NCI-H2196 treated with DMSO at 0.1 percent for 48 hours (cell line): Measurements from ENCODE around the gene DNAL4.

Source experiments
- DNase-seq: peaks from one replicate; lab custom pipeline; 2025; ENCODE audit not compliant: unreplicated experiment; lab: John Stamatoyannopoulos, UW

The DNAL4 gene

GRCh38 chr22:38741576-38741975, 52.4 kb downstream of the DNAL4 start:
- no peak for DNase-seq

- no peak for DNase-seq
Measured at GRCh38 chr22:38741166-38741565, 52.8 kb downstream of the DNAL4 start.

- DNase-seq: no peak
Measured at GRCh38 chr22:38740754-38741153, 53.2 kb downstream of the DNAL4 start.

GRCh38 chr22:38740116-38740723, 53.7 kb downstream of the DNAL4 start:
- no peak for DNase-seq

DNA sequence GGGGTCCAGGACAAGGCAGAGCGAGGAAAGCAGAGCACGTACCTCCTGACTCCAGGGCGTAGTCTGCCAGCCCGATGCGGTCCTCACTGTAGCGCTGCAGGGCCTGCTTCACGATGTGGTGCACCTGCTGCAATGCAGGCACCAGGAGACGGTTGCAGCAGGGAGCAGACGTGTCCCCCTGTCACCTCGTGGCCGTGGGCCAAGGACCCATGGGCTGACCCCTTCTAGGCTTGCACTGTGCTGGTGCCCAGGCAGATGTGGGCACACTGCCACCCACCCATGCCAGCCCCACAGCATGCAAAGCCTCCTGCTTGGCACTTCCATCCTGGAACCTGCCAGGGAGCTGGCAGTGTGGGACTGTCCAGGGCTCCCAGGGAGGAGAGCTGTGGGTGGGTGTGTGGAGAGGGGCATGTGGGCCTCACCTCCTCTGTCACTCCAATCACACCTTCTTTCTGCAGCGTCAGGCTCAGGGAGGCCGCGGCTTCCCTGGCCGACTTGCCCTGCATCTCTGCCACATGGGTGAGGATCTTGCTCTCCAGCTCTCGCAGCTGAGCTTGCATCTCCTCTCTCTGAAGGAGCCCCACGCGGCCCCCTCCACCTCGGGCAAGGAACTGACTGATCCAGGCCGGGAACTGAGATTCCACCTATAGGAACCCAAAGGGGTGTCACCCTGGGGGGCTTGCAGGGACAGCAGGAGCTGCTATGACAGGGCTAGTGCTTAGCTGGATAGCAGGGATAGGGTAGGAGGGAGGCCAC, 54.5 kb downstream of the DNAL4 start:
- DNase-seq: no peak

GRCh38 chr22:38738475-38739070, 55.4 kb downstream of the DNAL4 start:
- DNase-seq: no peak

GRCh38 chr22:38737302-38738060, 56.5 kb downstream of the DNAL4 start:
- no peak for DNase-seq

GRCh38 chr22:38736257-38736570, 57.7 kb downstream of the DNAL4 start:
- no peak for DNase-seq

GRCh38 chr22:38735465-38736256, 58.3 kb downstream of the DNAL4 start:
- DNase-seq: peak; percentile 5

- no peak for DNase-seq
Measured at GRCh38 chr22:38735126-38735464, 58.8 kb downstream of the DNAL4 start.

DNA sequence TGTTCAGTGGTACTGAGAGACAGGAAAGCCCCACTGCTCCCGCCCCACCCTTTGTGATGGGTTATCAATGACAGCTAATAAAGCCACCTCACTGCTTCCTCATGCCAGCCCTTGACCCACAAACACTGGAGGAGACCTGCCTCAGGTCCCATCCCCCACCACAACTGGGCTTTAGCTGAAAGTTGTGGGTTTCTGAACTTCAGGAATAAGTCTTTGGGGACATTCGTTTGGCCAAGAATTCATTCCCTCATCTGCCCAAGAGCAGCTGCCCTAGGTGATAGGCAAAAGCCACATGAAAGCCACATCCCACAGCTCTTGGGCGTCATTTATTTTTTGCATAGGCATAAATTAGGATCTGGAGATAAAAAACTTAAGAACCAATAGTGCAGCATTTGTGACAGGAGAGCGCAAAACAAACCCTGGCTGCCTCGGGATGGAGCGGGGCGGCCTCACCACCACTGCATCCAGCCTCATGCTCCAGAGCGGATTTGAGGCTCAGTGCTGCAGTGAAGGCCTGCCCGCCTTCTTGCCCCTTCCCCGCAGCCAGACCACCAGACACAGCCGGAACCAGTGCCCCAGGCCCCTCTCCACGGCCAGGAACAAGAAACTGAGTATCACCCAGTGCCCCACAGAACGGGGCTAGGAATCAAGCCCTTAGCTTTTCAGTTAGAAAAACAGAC, 59.4 kb downstream of the DNAL4 start:
- no peak for DNase-seq

GRCh38 chr22:38733724-38734381, 60.1 kb downstream of the DNAL4 start:
- DNase-seq: peak; percentile 61

GRCh38 chr22:38733329-38733723, 60.6 kb downstream of the DNAL4 start:
- DNase-seq: no peak

DNA sequence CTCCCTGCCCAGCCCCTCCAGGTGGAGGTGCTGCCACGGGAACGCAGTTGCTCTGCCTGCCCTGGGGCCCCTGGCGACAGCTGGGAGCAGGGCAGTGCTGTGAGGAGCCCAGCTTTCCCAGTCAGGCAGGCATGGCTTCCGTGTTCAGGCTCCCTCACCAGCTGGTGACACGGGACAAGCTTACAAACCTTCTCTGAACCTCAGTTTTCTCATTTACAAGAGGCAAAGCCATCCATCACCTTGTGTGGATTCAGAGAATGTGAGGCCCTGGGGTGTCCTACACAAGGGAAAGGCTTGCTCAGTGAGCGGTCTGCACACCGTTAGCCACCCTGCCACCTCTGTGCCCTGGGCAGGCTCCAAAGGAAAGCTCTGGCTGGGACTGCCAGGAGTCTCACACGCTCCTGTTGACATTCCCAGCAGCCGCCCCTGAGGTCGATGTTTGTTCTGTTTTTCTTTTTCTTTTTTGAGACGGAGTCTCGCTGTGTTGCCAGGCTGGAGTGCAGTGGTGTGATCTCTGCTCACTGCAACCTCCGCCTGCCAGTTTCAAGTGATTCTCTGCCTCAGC, 61.6 kb downstream of the DNAL4 start:
- no peak for DNase-seq

GRCh38 chr22:38731703-38732161, 62.2 kb downstream of the DNAL4 start:
- DNase-seq: no peak

DNA sequence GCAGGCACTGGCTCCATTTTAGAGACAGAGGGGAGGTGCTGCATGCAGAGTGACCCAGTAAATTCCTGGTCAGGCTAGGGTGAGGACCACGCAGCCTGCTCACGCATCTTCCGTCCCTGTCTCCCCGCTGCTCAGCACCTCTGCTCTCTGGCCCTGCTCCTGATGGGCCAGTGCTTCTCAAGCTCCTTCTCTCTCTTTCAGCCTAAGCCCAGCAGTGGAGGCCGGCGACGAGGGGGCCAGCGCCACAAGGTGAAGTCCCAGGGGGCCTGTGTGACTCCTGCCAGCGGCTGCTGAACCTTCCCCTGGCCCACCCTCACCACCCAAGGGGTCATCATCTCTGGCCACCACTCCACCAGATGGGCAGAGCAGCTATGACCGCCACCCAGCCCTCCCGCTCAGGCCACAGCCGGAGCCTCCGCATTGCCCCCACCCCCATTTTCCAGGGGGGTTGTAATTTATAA, 63.5 kb downstream of the DNAL4 start:
- DNase-seq: no peak

DNA sequence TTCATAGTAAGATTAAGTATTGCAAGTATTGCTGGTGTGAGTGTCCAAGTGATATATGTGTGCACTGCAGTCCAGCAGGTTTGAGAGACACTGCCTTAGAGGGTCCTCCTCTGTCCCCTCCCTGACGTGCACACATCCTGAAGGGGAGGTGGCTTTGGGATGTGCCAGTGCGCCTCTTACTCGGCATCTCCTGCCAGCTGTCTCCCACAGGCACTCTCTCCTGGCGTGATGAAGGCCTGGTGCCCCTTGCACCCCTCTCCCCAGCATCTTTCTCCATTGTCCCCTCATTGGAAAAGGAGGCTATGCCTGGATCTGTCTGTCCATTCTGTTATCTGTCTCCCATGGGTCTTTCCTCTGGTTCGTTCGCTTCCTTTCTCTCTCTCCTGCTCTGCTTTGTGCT, 64.0 kb downstream of the DNAL4 start:
- no peak for DNase-seq

- DNase-seq: no peak
Measured at GRCh38 chr22:38728871-38729796, 64.8 kb downstream of the DNAL4 start.
